Esophagus (tissue), 2 donors: ENCODE data around the gene PSEN1. TPM values are rescaled to one million over a fixed set of nuclear protein-coding genes. Genes with fewer than 3 reads are reported as not detected.

Experiments
- H3K27ac ChIP-seq, 2 donors: one replicate each; pipeline ENCODE4 v1.5.1; 2013; ENCODE audit warnings: low read depth in 2 of 2, mild to moderate bottlenecking in 2 of 2, inconsistent platforms in 1 of 2, low read length in 1 of 2, moderate library complexity in 1 of 2
- H3K27me3 ChIP-seq, 2 donors: one replicate each; pipeline ENCODE4 v1.6.1; 2013; ENCODE audit warnings: low read length in 2 of 2, control low read depth in 1 of 2, mild to moderate bottlenecking in 1 of 2; ENCODE audit not compliant: insufficient read depth in 2 of 2, control insufficient read depth in 1 of 2
- H3K36me3 ChIP-seq, 2 donors: one replicate each; pipeline ENCODE4 v1.6.1; 2013; ENCODE audit warnings: low read length in 1 of 2; ENCODE audit not compliant: control insufficient read depth in 2 of 2, insufficient read depth in 2 of 2
- H3K4me1 ChIP-seq, 2 donors: one replicate each; pipeline ENCODE4 v1.6.1; 2013; ENCODE audit warnings: low read length in 1 of 2; ENCODE audit not compliant: control insufficient read depth in 2 of 2, insufficient read depth in 2 of 2
- H3K4me3 ChIP-seq, 2 donors: one replicate each; pipeline ENCODE4 v1.5.1; 2013; ENCODE audit warnings: low read length in 2 of 2, mild to moderate bottlenecking in 2 of 2, low read depth in 1 of 2, moderate library complexity in 1 of 2
- H3K9me3 ChIP-seq, 2 donors: one replicate each; pipeline ENCODE4 v1.6.1; 2013; ENCODE audit warnings: mild to moderate bottlenecking in 2 of 2, low read depth in 1 of 2, low read length in 1 of 2, moderate library complexity in 1 of 2; ENCODE audit not compliant: control insufficient read depth in 2 of 2, insufficient read depth in 1 of 2
- WGBS, 2 donors: extraction: QIAGEN DNeasy Blood & Tissue Kit; methylation state at CpG; one replicate each; pipeline ENCODE4 v1.1.7; 2013; 5-methylcytosine and 5-hydroxymethylcytosine counted together
- polyA plus RNA-seq, 2 donors: library from polyadenylated mRNA; stranded (reverse); fragments of 200-250 nt; gene quantifications; one replicate each; pipeline ENCODE4 v1.2.3, GENCODE V29; 2013
- donor health status: healthy with polysubstance abuse.
- donor health status: Bipolar disorder and iron deficiency.

Gene PSEN1
- polyA plus RNA-seq, 2 donors: 21.1 to 23.3 TPM

DNA sequence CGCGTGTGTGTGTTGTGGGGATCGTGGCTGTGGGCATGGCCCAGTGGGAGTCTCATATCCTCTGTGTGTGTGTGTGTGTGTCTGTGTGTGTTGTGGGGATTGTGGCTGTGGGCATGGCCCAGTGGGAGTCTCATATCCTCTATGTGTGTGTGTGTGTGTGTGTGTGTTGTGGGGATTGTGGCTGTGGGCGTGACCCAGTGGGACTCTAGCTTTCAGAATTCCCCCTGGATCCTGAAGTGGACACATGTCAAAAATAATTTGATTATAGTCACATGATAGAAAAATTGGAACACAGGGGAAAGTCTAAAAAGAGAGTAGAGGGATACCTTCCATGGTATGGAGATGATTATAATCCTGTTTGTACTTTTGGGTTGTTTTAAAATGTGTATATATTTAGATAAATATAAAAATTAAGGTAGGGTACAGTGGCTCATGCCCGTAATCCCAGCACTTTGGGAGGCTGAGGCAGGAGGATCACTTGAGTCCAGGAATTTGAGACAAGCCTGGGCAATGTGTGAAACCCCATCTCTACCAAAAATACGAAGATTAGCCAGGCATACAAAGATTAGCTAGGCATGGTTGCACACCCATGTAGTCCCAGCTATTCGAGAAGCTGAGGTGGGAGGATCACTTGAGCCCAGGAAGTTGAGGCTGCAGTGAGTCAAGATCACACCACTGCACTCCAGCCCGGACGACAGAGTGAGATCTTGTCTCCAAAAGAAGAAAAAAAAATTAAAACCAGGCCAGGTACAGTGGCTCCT lies 112.0 kb downstream of the PSEN1 start:
- Histone ChIP-seq H3K36me3 (no peaks in the 10 kb centered on the region), H3K27me3 (no peaks in the 10 kb centered on the region), H3K9me3 (no peaks in the 10 kb centered on the region), H3K4me1 (peaks cover 2% of the 10 kb centered on the region in 2 donors), H3K4me3 (no peak overlapping the region), H3K27ac (no peak overlapping the region)
- WGBS, 2 donors: 69 to 70% methylated on average over 9 of the region's 9 CpGs

DNA sequence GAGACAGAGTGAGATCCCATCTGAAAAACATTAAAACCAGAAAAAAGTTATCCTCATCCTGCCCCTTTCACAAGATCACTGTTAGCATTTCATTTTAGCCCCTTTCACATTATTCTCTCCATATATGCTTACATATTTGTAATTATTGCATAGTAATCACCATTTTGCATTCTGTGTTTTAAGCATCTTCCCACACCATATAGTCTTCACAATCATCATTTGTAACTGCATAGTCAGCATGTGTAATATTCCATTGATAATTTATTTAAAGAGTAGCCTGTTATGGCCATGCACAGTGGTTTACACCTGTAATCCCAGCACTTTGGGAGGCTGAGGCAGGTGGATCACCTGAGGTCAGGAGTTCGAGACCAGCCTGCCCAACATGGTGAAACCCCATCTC lies 112.8 kb downstream of the PSEN1 start:
- H3K27ac ChIP-seq: no peak overlapping the region
- H3K9me3 ChIP-seq: no peaks in the 10 kb centered on the region
- peaks cover 2% of the 10 kb centered on the region in 2 donors for H3K4me1 ChIP-seq
- 92 to 95% methylated on average over 1 of the region's 1 CpG for WGBS, 2 donors
- no peaks in the 10 kb centered on the region for H3K36me3 ChIP-seq
- no peaks in the 10 kb centered on the region for H3K27me3 ChIP-seq
- H3K4me3 ChIP-seq: no peak overlapping the region

DNA sequence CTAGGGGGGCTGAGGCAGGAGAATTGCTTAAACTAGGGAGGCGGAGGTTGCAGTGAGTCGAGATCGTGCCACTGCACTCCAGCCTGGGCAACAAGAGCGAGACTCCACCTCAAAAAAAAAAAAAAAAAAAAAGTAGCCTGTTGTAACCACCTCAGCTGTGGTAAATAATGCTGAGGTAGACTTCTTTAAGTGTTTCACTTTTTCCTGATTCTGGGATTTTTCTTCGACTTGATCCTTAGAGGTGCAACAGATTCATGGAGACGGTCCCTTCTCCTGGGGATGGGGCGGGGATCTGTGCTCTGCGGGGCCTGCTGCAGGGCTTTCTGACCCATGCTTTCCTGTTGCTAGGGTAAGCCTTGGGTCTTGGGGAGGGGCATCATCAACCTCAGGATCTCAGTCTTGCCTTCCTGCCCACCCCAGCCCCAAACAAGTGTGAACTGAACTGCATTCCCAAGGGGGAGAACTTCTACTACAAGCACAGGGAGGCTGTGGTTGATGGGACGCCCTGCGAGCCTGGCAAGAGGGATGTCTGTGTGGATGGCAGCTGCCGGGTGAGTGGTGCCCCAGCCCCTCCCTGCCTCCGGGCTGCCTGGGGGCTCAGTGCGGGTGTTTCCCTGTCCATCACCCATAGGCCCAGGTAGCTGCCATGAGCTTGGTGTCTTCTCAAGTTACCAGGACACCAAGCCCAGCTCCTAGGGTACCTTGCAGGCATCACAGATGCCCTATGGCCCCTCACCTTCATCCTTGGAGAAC lies 113.4 kb downstream of the PSEN1 start:
- Histone ChIP-seq H3K27me3 (no peaks in the 10 kb centered on the region), H3K27ac (no peak overlapping the region), H3K9me3 (no peaks in the 10 kb centered on the region), H3K4me1 (peaks cover 2% of the 10 kb centered on the region in 2 donors), H3K36me3 (no peaks in the 10 kb centered on the region), H3K4me3 (no peak overlapping the region)
- WGBS, 2 donors: 83 to 87% methylated on average over 12 to 13 of the region's 13 CpGs

DNA sequence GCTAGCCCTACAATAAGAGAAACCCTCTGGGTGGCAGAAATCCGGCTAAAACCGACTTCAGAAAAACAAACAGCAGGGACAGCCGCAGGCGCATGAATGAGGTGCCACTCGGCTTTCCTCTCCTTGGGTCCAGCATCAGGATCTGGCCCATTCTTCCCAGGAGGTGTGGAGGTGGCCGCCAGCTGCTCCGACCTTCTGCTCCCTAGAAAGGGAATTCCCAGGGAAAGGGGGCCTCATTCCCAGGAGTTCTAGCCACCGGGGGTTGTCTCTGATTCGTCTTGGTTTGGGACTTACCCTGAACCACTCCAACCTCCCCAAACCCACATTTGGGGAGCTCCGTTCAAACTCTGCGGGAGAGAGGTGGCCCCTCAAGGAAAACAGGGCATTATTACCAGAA lies 114.0 kb downstream of the PSEN1 start:
- Histone ChIP-seq H3K27me3 (no peaks in the 10 kb centered on the region), H3K4me1 (peaks cover 2% of the 10 kb centered on the region in 2 donors), H3K36me3 (no peaks in the 10 kb centered on the region), H3K9me3 (no peaks in the 10 kb centered on the region), H3K27ac (no peak overlapping the region), H3K4me3 (no peak overlapping the region)
- 88 to 89% methylated on average over 11 of the region's 11 CpGs for WGBS, 2 donors

DNA sequence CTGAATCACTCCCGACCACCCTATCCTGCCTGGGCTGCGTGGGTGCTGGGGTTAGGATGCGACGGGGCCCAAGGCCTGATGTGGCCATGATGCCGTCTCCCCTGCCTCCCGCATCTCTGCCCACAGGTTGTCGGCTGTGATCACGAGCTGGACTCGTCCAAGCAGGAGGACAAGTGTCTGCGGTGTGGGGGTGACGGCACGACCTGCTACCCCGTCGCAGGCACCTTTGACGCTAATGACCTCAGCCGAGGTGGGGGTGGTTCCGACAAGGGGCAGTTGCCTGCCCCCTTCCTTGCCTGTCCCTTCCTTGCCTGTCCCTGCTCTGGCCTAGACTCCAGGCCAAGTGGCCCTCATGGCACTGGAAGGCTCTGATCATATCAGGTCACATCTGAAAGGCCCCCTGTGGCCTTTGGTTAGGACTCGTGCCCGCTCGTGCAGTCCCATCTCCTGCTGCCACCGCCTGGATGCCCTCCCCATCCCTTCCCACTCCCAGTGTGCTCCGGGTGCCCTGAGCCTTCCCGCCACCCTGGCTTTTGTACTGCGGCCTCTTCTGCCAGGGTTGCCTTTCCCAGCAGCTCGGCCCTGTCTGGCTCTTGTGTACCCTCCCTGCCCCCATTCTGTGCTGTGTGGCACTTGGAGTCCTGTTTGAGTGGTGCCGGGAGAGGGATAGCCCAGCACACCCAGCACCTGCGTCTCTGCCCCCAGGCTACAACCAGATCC lies 114.6 kb downstream of the PSEN1 start:
- no peak overlapping the region for H3K4me3 ChIP-seq
- peaks cover 0 to 1% of the 10 kb centered on the region in 2 donors for H3K4me1 ChIP-seq
- WGBS, 2 donors: 89 to 92% methylated on average over 27 of the region's 27 CpGs
- H3K27me3 ChIP-seq: no peaks in the 10 kb centered on the region
- H3K9me3 ChIP-seq: no peaks in the 10 kb centered on the region
- no peaks in the 10 kb centered on the region for H3K36me3 ChIP-seq
- no peak overlapping the region for H3K27ac ChIP-seq

DNA sequence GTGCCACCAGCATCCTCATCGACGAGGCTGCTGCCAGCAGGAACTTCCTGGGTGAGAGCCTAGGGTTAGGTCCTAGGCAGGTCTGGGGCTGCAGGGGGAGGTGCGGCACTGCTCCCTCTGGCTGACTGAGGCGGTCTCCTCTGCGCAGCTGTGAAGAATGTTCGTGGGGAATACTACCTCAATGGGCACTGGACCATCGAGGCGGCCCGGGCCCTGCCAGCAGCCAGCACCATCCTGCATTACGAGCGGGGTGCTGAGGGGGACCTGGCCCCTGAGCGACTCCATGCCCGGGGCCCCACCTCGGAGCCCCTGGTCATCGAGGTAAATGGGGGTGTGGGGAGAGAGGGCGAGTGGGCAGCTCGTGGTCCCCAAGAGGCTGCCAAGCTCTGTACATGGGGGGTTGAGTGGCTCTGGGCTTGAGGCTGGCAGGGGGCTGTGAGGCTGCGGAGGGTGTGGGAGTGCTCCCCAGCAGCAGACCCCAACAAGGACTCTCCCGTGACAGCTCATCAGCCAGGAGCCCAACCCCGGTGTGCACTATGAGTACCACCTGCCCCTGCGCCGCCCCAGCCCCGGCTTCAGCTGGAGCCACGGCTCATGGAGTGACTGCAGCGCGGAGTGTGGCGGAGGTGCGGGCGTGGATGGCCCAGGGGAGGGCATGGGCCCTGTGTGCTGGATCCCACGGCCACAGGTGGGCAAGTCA lies 115.4 kb downstream of the PSEN1 start:
- Histone ChIP-seq H3K9me3 (no peaks in the 10 kb centered on the region), H3K27me3 (no peaks in the 10 kb centered on the region), H3K4me1 (no peaks in the 10 kb centered on the region), H3K4me3 (no peak overlapping the region), H3K36me3 (no peaks in the 10 kb centered on the region), H3K27ac (no peak overlapping the region)
- WGBS, 2 donors: 91 to 92% methylated on average over 27 to 30 of the region's 30 CpGs

DNA sequence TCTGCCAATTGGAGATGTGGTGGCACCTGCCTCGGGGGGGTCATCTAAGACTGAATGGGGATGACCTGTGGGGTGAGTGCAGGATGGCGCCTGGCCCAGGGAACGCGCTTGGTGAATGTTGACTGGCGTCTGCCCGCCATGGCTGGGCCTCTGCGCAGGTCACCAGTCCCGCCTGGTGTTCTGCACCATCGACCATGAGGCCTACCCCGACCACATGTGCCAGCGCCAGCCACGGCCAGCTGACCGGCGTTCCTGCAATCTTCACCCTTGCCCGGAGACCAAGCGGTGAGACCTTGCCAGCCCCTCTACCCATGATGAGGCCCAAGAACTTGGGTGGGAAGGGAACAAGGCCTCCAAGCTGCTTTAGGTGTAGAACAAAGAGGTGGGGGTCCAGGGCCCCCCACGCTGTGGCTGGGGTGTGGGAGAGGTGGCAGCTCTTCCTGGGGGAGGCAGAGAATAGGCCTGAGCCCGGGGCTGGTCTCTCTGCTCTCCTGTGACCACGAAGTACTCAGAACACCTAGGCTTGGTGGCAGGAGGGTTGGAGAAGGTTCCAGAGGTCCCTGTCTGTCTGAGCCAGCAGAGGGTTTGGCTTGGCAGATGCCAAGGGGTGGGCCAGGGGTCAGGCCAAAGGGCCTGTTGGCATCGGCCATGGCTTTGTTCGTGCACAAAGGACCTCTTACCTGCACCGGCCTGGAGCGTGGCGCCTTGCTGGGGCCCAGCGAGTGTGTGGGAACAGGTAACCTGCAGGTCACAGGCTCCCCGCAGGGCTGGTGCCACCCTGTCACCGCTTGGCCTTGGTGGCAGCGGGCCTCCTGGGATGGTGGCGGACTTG lies 116.4 kb downstream of the PSEN1 start:
- Histone ChIP-seq H3K27me3 (no peaks in the 10 kb centered on the region), H3K4me1 (no peaks in the 10 kb centered on the region), H3K27ac (no peak overlapping the region), H3K9me3 (no peaks in the 10 kb centered on the region), H3K4me3 (no peak overlapping the region), H3K36me3 (no peaks in the 10 kb centered on the region)
- 88 to 91% methylated on average over 29 of the region's 29 CpGs for WGBS, 2 donors

DNA sequence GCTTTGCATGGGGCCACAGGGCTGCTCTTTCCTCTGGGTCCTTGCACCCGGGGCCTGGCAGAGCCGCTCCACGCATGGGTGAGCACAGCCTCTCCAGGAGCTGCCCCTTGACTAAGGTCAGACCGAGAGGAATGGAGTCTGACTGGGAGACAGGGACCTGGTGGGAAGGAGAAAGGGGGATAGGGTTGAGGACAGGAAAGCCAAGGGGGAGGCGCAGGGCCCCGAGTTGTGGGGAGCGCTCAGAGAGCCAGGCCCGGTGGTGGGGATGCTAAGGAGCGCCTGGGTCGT lies 117.0 kb downstream of the PSEN1 start:
- no peak overlapping the region for H3K4me3 ChIP-seq
- H3K4me1 ChIP-seq: no peaks in the 10 kb centered on the region
- H3K9me3 ChIP-seq: no peaks in the 10 kb centered on the region
- H3K27ac ChIP-seq: no peak overlapping the region
- no peaks in the 10 kb centered on the region for H3K27me3 ChIP-seq
- WGBS, 2 donors: 92 to 93% methylated on average over 10 of the region's 10 CpGs
- H3K36me3 ChIP-seq: no peaks in the 10 kb centered on the region

DNA sequence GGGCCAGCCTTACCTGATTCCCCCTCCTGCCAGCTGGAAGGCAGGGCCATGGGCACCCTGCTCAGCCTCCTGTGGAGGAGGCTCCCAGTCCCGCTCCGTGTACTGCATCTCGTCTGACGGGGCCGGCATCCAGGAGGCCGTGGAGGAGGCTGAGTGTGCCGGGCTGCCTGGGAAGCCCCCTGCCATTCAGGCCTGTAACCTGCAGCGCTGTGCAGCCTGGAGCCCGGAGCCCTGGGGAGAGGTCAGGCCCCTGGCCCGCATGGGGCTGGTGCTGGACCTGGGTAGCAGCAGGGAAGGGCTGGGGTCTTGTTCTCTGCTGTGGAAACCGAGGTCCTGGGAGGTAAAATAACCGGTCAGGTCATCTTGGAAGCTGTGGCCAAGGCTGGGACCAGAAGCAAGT lies 117.4 kb downstream of the PSEN1 start:
- Histone ChIP-seq H3K36me3 (no peaks in the 10 kb centered on the region), H3K27me3 (no peaks in the 10 kb centered on the region), H3K9me3 (no peaks in the 10 kb centered on the region), H3K4me3 (no peak overlapping the region), H3K27ac (no peak overlapping the region), H3K4me1 (no peaks in the 10 kb centered on the region)
- WGBS, 2 donors: 85 to 91% methylated on average over 12 of the region's 12 CpGs
